HepG2 (cell line): ENCODE measurements around the gene ENGASE. TPM values are rescaled to one million over a fixed set of nuclear protein-coding genes. Genes with fewer than 3 reads are reported as not detected.

Source experiments
- ATAC-seq: fragments of 200-7000 bp; cut with Tn5 transposase; 3 replicates; pipeline ENCODE4 v1.9.1; 2020; ENCODE audit warnings: mild to moderate bottlenecking, moderate library complexity
- BruUV-seq: library from RNA; stranded (reverse); fragments of 400-500 nt; replicated peaks from 2 replicates; lab custom pipeline; 2021; lab: Mats Ljungman, UMichigan
- CTCF ChIA-PET: fragments of 300-600 bp; formaldehyde crosslinking; extraction: SDS; loops from one replicate; lab custom pipeline; 2021; ENCODE audit warnings: low total read pairs, inconsistent platforms, low intra/inter-chr PET ratio; lab: Yijun Ruan, JAX
- POLR2A ChIA-PET: fragments of 350-600 bp; sonication (Branson Sonifier 250); formaldehyde crosslinking; loops from one replicate; lab custom pipeline; 2020; ENCODE audit warnings: antibody characterized with exemption, inconsistent platforms; lab: Yijun Ruan, JAX
- DNase-seq: peaks from one replicate; pipeline ENCODE4 v3.0.0-alpha.2; 2015; ENCODE audit warnings: low spot score
- FAIRE-seq: peaks from 3 replicates; lab custom pipeline; 2011; peaks lifted over from hg19 to GRCh38; lab: Jason Lieb, UNC
- H2AFZ ChIP-seq: one replicate; pipeline ENCODE4 v1.6.1; 2011; ENCODE audit warnings: low read length, inconsistent platforms
- H3K27ac ChIP-seq: fragments of 300-600 bp; 3 replicates; pipeline ENCODE4 v1.8.0; 2011; ENCODE audit warnings: mixed run types, mild to moderate bottlenecking, mixed read lengths, low read length, inconsistent platforms; ENCODE audit not compliant: insufficient read depth; ENCODE audit errors: extremely low read length
- H3K27me3 ChIP-seq, 2 experiments: fragments of 200-600 bp in 1 of 2; 2 replicates in 1 of 2; 3 replicates in 1 of 2; pipeline versions ENCODE4 v1.6.0 to v1.8.0; 2011; ENCODE audit warnings: low read length in 2 of 2, mild to moderate bottlenecking in 2 of 2, moderate library complexity in 2 of 2, inconsistent platforms in 1 of 2; ENCODE audit not compliant: insufficient read depth in 2 of 2, control insufficient read depth in 1 of 2
- H3K36me3 ChIP-seq, 2 experiments: fragments of 200-600 bp in 1 of 2; replicated peaks in 1 of 2; 2 replicates in 1 of 2; 3 replicates in 1 of 2; pipeline versions ENCODE4 v1.5.1 to v1.8.0; 2011; ENCODE audit warnings: low read length in 2 of 2, inconsistent platforms in 1 of 2; ENCODE audit not compliant: insufficient read depth in 2 of 2, control insufficient read depth in 1 of 2
- H3K4me1 ChIP-seq: 2 replicates; pipeline ENCODE4 v1.5.1; 2012; ENCODE audit warnings: low read length, inconsistent platforms; ENCODE audit not compliant: insufficient read depth
- H3K4me2 ChIP-seq: 2 replicates; pipeline ENCODE4 v1.6.0; 2011; ENCODE audit warnings: low read depth, low read length, inconsistent platforms
- H3K4me3 ChIP-seq, 3 experiments: fragments of 200-600 bp in 1 of 3; sonication (generic), shearing (Covaris generic) in 1 of 3; replicated peaks in 1 of 3; 2 replicates each; pipeline ENCODE4 v1.5.1; 2011 to 2016; ENCODE audit warnings: low read length in 3 of 3, inconsistent platforms in 2 of 3, low read depth in 2 of 3, mild to moderate bottlenecking in 2 of 3, control low read depth in 1 of 3, mixed read lengths in 1 of 3; ENCODE audit not compliant: insufficient read depth in 1 of 3
- H3K79me2 ChIP-seq: one replicate; pipeline ENCODE4 v1.6.1; 2011; ENCODE audit warnings: low read length, inconsistent platforms; ENCODE audit not compliant: insufficient read depth
- H3K9ac ChIP-seq: 2 replicates; pipeline ENCODE4 v1.6.0; 2011; ENCODE audit warnings: mild to moderate bottlenecking, low read depth, low read length, inconsistent platforms; ENCODE audit not compliant: insufficient read depth
- H3K9me3 ChIP-seq: 2 replicates; pipeline ENCODE4 v1.5.1; 2012; ENCODE audit warnings: mild to moderate bottlenecking, low read length
- H4K20me1 ChIP-seq: 2 replicates; pipeline ENCODE4 v1.6.0; 2011; ENCODE audit warnings: inconsistent platforms, mild to moderate bottlenecking, low read length, moderate library complexity; ENCODE audit not compliant: insufficient read depth
- ATF1 ChIP-seq: IDR thresholded peaks from 2 replicates; pipeline ENCODE4 v1.6.1; 2016; ENCODE audit warnings: mild to moderate bottlenecking, control low read depth
- FOSL2 ChIP-seq: sonication (generic); formaldehyde crosslinking; IDR thresholded peaks from 2 replicates; pipeline ENCODE4 v1.4.0; 2020; ENCODE audit warnings: missing genetic modification reagents
- IRF1 ChIP-seq: sonication (generic); formaldehyde crosslinking; IDR thresholded peaks from 2 replicates; pipeline ENCODE4 v1.4.0; 2020; ENCODE audit warnings: low read depth, mild to moderate bottlenecking, missing genetic modification reagents
- JARID2 ChIP-seq: sonication (generic); formaldehyde crosslinking; IDR thresholded peaks from 2 replicates; pipeline ENCODE4 v1.8.1; 2023; ENCODE audit warnings: missing genetic modification reagents, inconsistent platforms; ENCODE audit not compliant: insufficient replicate concordance
- KDM1A ChIP-seq: IDR thresholded peaks from 2 replicates; pipeline ENCODE4 v1.6.1; 2016; ENCODE audit warnings: missing compliant biosample characterization
- MEF2D ChIP-seq: sonication (generic); formaldehyde crosslinking; IDR thresholded peaks from 2 replicates; pipeline ENCODE4 v1.5.1; 2020; ENCODE audit warnings: mild to moderate bottlenecking, missing genetic modification reagents
- MNT ChIP-seq: fragments of 450-650 bp; IDR thresholded peaks from 2 replicates; pipeline ENCODE4 v1.6.1; 2016
- STAG1 ChIP-seq: sonication (generic); formaldehyde crosslinking; IDR thresholded peaks from 2 replicates; pipeline ENCODE4 v1.4.0; 2020; ENCODE audit warnings: missing genetic modification reagents
- ZBTB1 ChIP-seq: sonication (generic); formaldehyde crosslinking; IDR thresholded peaks from 2 replicates; pipeline ENCODE4 v1.4.0; 2020; ENCODE audit warnings: missing genetic modification reagents, borderline replicate concordance
- ZNF160 ChIP-seq: sonication (generic); formaldehyde crosslinking; IDR thresholded peaks from 2 replicates; pipeline ENCODE4 v1.8.0; 2022; ENCODE audit warnings: mild to moderate bottlenecking, inconsistent platforms, missing genetic modification reagents
- ZSCAN31 ChIP-seq: sonication (generic); formaldehyde crosslinking; IDR thresholded peaks from 2 replicates; pipeline ENCODE4 v1.5.0; 2020; ENCODE audit warnings: low read depth, mild to moderate bottlenecking, missing genetic modification reagents
- WGBS: methylation state at CpG from one replicate; pipeline ENCODE4 v1.1.6; 2017; ENCODE audit warnings: low lambda C conversion rate; 5-methylcytosine and 5-hydroxymethylcytosine counted together
- in situ Hi-C: cut with HindIII; loops from 2 replicates; pipeline ENCODE4 v1.10.0; 2017; ENCODE audit warnings: low pct_unique_long_range_greater_than_20kb; ENCODE audit not compliant: extremely low pct_ligation_motif_present
- intact Hi-C: fragments of 100-400 bp; cut with micrococcal nuclease; formaldehyde crosslinking; loops from one replicate; pipeline ENCODE4 v1.10.0; 2022; ENCODE audit not compliant: unreplicated experiment
- polyA plus RNA-seq, 8 experiments: library from polyadenylated mRNA; depleted of rRNA in 3 of 8; stranded (reverse) in 7 of 8; unstranded in 1 of 8; fragments of >200 nt; fragmentation: Illumina TruSeq in 4 of 8; extraction: Trizol in 4 of 8; gene quantifications; 2 replicates each; pipeline versions ENCODE4 v1.2.1 to v1.2.3, GENCODE V29; 2011 to 2016; ENCODE audit warnings: low read depth in 4 of 8, missing spikeins in 1 of 8, mixed read lengths in 1 of 8; ENCODE audit not compliant: insufficient read depth in 1 of 8
- total RNA-seq, 5 experiments: library from RNA; depleted of rRNA; stranded (reverse); fragments of >200 nt; fragmentation: Illumina TruSeq; extraction: Trizol; gene quantifications; 2 replicates each; pipeline ENCODE4 v1.2.3, GENCODE V29; 2016; ENCODE audit warnings: low read depth in 1 of 5
- TF ChIP-seq, protein P1 (sequence below): sonication (generic); formaldehyde crosslinking; IDR thresholded peaks from 2 replicates; pipeline ENCODE4 v1.5.0; 2020; ENCODE audit warnings: mild to moderate bottlenecking, missing genetic modification reagents, borderline replicate concordance
- TF ChIP-seq, protein P2 (sequence below): sonication (generic); formaldehyde crosslinking; IDR thresholded peaks from 2 replicates; pipeline ENCODE4 v1.5.0; 2020; ENCODE audit warnings: mild to moderate bottlenecking, missing genetic modification reagents, moderate library complexity

The ENGASE gene
- total and polyA plus RNA-seq, 2 of the 13 experiments (the other 11 are each of a cell fraction or from before 2014, with no cell fraction given): 10.6 to 18.1 TPM

DNA sequence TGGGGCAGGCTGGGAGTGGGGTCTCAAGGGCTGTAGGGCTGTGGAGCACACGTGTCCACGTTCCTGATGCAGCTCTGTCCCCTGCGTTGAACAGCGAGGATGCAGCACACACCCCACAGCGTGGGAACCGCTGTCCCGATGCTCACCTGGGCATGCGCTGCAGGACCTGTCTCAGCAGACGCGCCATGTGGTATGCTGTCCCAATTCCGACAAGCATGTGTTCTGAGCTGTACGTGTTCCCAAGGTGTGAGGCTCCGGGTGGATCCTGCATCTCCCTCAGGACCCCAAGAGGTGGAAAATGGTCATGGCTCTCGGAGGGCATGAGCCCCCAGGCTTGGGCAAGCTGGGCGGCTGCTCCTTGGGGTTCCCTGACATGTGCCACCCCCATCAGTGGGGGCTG, 34.2 kb downstream of the ENGASE start:
- FAIRE-seq (no peak), DNase-seq (no peak), ATAC-seq (no peak)
- TF ChIP-seq MNT: peak; percentile 87
- no peak for TF ChIP-seq ATF1
- no peak overlapping the region for H3K9ac ChIP-seq
- H3K4me3 ChIP-seq: no peak overlapping the region
- in situ Hi-C loops: no loop called here
- ChIA-PET POLR2A (no interaction called here), CTCF (no interaction called here)
- H4K20me1 ChIP-seq: no peaks in the 10 kb centered on the region; the same call in 1 of the 2 replicates
- no peaks in the 10 kb centered on the region for H3K4me1 ChIP-seq
- no peaks in the 10 kb centered on the region for H3K79me2 ChIP-seq
- H3K36me3 ChIP-seq: no peaks in the 10 kb centered on the region
- WGBS: 30% methylated on average over 4 of the region's 15 CpGs
- H3K4me2 ChIP-seq: no peak overlapping the region
- H3K9me3 ChIP-seq: no peaks in the 10 kb centered on the region
- H3K27me3 ChIP-seq: peaks cover 54 to 100% of the 10 kb centered on the region in 2 experiments
- H3K27ac ChIP-seq: no peak overlapping the region
- intact Hi-C loops: no loop called here
- no peak overlapping the region for H2AFZ ChIP-seq
- no TSS peak for BruUV-seq

DNA sequence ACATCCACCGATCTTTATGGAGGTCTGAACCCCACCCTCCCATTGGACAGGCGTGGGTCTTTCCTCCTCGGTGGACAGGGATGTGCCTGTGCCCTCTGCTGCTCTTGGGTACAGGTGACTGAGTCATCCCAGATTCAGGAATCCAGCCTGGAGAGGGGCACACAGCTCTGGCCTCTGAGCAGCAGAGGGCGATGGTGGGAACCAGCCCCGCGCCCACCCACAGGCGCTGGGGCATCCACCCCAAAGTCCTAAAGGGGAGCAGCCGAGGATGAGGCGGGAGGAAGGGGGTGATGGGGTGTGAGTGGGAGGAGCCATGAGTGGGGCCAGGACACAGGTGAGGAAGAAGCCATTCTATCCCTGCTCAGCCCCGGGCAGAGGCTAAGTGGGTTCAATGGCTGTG, 35.0 kb downstream of the ENGASE start:
- H4K20me1 ChIP-seq: no peaks in the 10 kb centered on the region; the same call in 1 of the 2 replicates
- H3K79me2 ChIP-seq: no peaks in the 10 kb centered on the region
- H3K9me3 ChIP-seq: no peaks in the 10 kb centered on the region
- H3K4me2 ChIP-seq: no peak overlapping the region
- intact Hi-C loops (no loop called here), in situ Hi-C loops (no loop called here)
- H3K9ac ChIP-seq: no peak overlapping the region
- ChIA-PET CTCF (no interaction called here), POLR2A (no interaction called here)
- no peak overlapping the region for H3K4me3 ChIP-seq
- peaks cover 52 to 100% of the 10 kb centered on the region in 2 experiments for H3K27me3 ChIP-seq
- BruUV-seq: no TSS peak
- no peak overlapping the region for H2AFZ ChIP-seq
- WGBS: 0% methylated on average over 10 of the region's 10 CpGs
- H3K4me1 ChIP-seq: no peaks in the 10 kb centered on the region
- FAIRE-seq: no peak
- peak; percentile 39 for ATAC-seq
- H3K36me3 ChIP-seq: no peaks in the 10 kb centered on the region
- no peak overlapping the region for H3K27ac ChIP-seq
- no peak for DNase-seq
- TF ChIP-seq MEF2D (no peak), ZNF160 (CRISPR knock-in tag) (no peak), KDM1A (CRISPR knock-in tag) (no peak), STAG1 (CRISPR knock-in tag) (0 out of 2 replicates have a peak, but pooled peaks have one; percentile 12), ZBTB1 (no peak), IRF1 (no peak), ZSCAN31 (no peak), JARID2 (CRISPR knock-in tag) (no peak), FOSL2 (CRISPR knock-in tag) (0 out of 2 replicates have a peak, but pooled peaks have one; percentile 27)
- TF ChIP-seq, protein P1, sequence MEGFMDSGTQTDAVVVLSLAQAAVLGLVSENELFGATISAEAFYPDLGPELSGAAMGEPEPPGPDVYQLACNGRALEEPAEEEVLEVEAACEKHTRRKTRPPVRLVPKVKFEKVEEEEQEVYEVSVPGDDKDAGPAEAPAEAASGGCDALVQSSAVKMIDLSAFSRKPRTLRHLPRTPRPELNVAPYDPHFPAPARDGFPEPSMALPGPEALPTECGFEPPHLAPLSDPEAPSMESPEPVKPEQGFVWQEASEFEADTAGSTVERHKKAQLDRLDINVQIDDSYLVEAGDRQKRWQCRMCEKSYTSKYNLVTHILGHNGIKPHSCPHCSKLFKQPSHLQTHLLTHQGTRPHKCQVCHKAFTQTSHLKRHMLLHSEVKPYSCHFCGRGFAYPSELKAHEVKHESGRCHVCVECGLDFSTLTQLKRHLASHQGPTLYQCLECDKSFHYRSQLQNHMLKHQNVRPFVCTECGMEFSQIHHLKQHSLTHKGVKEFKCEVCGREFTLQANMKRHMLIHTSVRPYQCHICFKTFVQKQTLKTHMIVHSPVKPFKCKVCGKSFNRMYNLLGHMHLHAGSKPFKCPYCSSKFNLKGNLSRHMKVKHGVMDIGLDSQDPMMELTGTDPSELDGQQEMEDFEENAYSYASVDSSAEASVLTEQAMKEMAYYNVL (CRISPR knock-in tag): no peak
- TF ChIP-seq, protein P2, sequence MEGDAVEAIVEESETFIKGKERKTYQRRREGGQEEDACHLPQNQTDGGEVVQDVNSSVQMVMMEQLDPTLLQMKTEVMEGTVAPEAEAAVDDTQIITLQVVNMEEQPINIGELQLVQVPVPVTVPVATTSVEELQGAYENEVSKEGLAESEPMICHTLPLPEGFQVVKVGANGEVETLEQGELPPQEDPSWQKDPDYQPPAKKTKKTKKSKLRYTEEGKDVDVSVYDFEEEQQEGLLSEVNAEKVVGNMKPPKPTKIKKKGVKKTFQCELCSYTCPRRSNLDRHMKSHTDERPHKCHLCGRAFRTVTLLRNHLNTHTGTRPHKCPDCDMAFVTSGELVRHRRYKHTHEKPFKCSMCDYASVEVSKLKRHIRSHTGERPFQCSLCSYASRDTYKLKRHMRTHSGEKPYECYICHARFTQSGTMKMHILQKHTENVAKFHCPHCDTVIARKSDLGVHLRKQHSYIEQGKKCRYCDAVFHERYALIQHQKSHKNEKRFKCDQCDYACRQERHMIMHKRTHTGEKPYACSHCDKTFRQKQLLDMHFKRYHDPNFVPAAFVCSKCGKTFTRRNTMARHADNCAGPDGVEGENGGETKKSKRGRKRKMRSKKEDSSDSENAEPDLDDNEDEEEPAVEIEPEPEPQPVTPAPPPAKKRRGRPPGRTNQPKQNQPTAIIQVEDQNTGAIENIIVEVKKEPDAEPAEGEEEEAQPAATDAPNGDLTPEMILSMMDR (CRISPR knock-in tag): peak; percentile 40
